ENCODE measurements around the gene NUDT19.

DNA sequence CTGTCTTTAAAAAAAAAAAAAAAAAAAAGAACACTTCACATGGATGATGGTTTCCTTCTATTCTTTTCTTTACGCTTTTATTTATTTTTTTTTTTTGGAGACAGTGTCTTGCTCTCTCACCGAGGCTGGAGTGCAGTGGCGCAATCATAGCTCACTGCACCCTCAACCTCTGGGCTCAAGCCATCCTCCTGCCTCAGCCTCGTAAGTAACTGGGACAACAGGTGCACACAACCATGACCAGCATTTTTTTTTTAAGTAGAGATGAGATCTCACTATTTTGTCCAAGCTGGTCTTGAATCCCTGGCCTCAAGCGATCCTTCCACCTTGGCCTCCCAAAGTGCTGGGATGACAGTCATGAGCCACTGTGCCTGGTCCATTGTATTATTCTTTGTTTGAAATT is 41.0 kb upstream of the NUDT19 start:
- TF ChIP-seq, protein P1, sequence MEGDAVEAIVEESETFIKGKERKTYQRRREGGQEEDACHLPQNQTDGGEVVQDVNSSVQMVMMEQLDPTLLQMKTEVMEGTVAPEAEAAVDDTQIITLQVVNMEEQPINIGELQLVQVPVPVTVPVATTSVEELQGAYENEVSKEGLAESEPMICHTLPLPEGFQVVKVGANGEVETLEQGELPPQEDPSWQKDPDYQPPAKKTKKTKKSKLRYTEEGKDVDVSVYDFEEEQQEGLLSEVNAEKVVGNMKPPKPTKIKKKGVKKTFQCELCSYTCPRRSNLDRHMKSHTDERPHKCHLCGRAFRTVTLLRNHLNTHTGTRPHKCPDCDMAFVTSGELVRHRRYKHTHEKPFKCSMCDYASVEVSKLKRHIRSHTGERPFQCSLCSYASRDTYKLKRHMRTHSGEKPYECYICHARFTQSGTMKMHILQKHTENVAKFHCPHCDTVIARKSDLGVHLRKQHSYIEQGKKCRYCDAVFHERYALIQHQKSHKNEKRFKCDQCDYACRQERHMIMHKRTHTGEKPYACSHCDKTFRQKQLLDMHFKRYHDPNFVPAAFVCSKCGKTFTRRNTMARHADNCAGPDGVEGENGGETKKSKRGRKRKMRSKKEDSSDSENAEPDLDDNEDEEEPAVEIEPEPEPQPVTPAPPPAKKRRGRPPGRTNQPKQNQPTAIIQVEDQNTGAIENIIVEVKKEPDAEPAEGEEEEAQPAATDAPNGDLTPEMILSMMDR (IDR thresholded peaks at IDR 0.05) = no peak
- no peak for TF ChIP-seq POLR2A (IDR thresholded peaks at IDR 0.05)
